CD14-positive monocyte (primary cell): ENCODE measurements around the gene CHD3. TPM values are rescaled to one million over a fixed set of nuclear protein-coding genes. Genes with fewer than 3 reads are reported as not detected.

Experiments used
- DNase-seq, 3 donors: peaks; one replicate each; pipeline ENCODE4 v3.0.0-alpha.2; 2011 to 2022
- H2AFZ ChIP-seq: 2 replicates; pipeline ENCODE4 v1.6.0; 2012; ENCODE audit warnings: mild to moderate bottlenecking, low read depth, low read length, inconsistent platforms; ENCODE audit not compliant: insufficient read depth, poor library complexity, severe bottlenecking
- H3K27ac ChIP-seq, 2 donors: 1 replicate in 1 of 2; 2 replicates in 1 of 2; pipeline ENCODE4 v1.5.1; 2012 to 2013; ENCODE audit warnings: low read length in 2 of 2, control low read depth in 1 of 2, inconsistent platforms in 1 of 2, low read depth in 1 of 2, mild to moderate bottlenecking in 1 of 2
- H3K27me3 ChIP-seq, 2 donors: one replicate each; pipeline versions ENCODE4 v1.6.0 to v1.6.1; 2011 to 2013; ENCODE audit warnings: low read length in 2 of 2; ENCODE audit not compliant: control insufficient read depth in 2 of 2, insufficient read depth in 2 of 2
- H3K36me3 ChIP-seq, 2 donors: replicated peaks in 1 of 2; 1 replicate in 1 of 2; 2 replicates in 1 of 2; pipeline versions ENCODE4 v1.5.1 to v1.6.1; 2012 to 2013; ENCODE audit warnings: low read length in 2 of 2, control low read depth in 1 of 2, inconsistent platforms in 1 of 2, mild to moderate bottlenecking in 1 of 2; ENCODE audit not compliant: insufficient read depth in 2 of 2, control insufficient read depth in 1 of 2
- H3K4me1 ChIP-seq, 2 donors: 1 replicate in 1 of 2; 2 replicates in 1 of 2; pipeline versions ENCODE4 v1.5.1 to v1.6.1; 2012 to 2013; ENCODE audit warnings: low read length in 2 of 2, control low read depth in 1 of 2, inconsistent platforms in 1 of 2, mild to moderate bottlenecking in 1 of 2, moderate library complexity in 1 of 2; ENCODE audit not compliant: insufficient read depth in 2 of 2, control insufficient read depth in 1 of 2
- H3K4me2 ChIP-seq: replicated peaks from 2 replicates; pipeline ENCODE3; 2012; ENCODE audit warnings: low read length, moderate library complexity, mild to moderate bottlenecking; ENCODE audit not compliant: poor library complexity, severe bottlenecking; ENCODE audit errors: extremely low read depth
- H3K4me3 ChIP-seq, 3 experiments: fragments of 200-600 bp in 1 of 3; sonication (generic) in 1 of 3; replicated peaks in 1 of 3; 1 replicate in 2 of 3; 2 replicates in 1 of 3; pipeline ENCODE4 v1.5.1; 2011 to 2013; ENCODE audit warnings: low read length in 3 of 3, mild to moderate bottlenecking in 3 of 3, control low read depth in 2 of 3, low read depth in 2 of 3, inconsistent platforms in 1 of 3, moderate library complexity in 1 of 3
- H3K79me2 ChIP-seq: 2 replicates; pipeline ENCODE4 v1.6.0; 2012; ENCODE audit warnings: mild to moderate bottlenecking, control low read depth, inconsistent platforms, low read length, moderate library complexity; ENCODE audit not compliant: insufficient read depth
- H3K9ac ChIP-seq: 2 replicates; pipeline ENCODE4 v1.6.0; 2017; ENCODE audit warnings: low read length, mild to moderate bottlenecking; ENCODE audit not compliant: insufficient read depth, poor library complexity, severe bottlenecking
- H3K9me3 ChIP-seq, 2 donors: replicated peaks in 1 of 2; 1 replicate in 1 of 2; 2 replicates in 1 of 2; pipeline versions ENCODE4 v1.5.1 to v1.6.1; 2012 to 2013; ENCODE audit warnings: low read length in 2 of 2, control low read depth in 1 of 2; ENCODE audit not compliant: control insufficient read depth in 1 of 2, insufficient read depth in 1 of 2
- H4K20me1 ChIP-seq: 2 replicates; pipeline ENCODE4 v1.6.0; 2012; ENCODE audit warnings: mild to moderate bottlenecking, low read length, control low read depth, moderate library complexity; ENCODE audit not compliant: insufficient read depth
- H3K27ac Mint-ChIP-seq, 7 donors: one replicate each; pipeline ENCODE4 v1.8.0; 2020; ENCODE audit warnings: mild to moderate bottlenecking in 7 of 7, mixed read lengths in 7 of 7, moderate library complexity in 6 of 7, inconsistent platforms in 2 of 7
- H3K27me3 Mint-ChIP-seq, 3 donors: one replicate each; pipeline ENCODE4 v1.8.0; 2021 to 2022; ENCODE audit warnings: low read depth in 3 of 3, mild to moderate bottlenecking in 3 of 3, mixed read lengths in 3 of 3, moderate library complexity in 3 of 3, inconsistent platforms in 1 of 3
- H3K36me3 Mint-ChIP-seq, 2 donors: one replicate each; pipeline ENCODE4 v1.8.0; 2020; ENCODE audit warnings: mixed read lengths in 2 of 2, inconsistent platforms in 1 of 2, mild to moderate bottlenecking in 1 of 2
- H3K4me1 Mint-ChIP-seq: one replicate; pipeline ENCODE4 v1.8.0; 2020; ENCODE audit warnings: mild to moderate bottlenecking, mixed read lengths
- H3K4me3 Mint-ChIP-seq, 2 donors: one replicate each; pipeline ENCODE4 v1.8.0; 2020; ENCODE audit warnings: mild to moderate bottlenecking in 2 of 2, mixed read lengths in 2 of 2, moderate library complexity in 1 of 2
- H3K9me3 Mint-ChIP-seq, 7 donors: one replicate each; pipeline ENCODE4 v1.8.0; 2020 to 2022; ENCODE audit warnings: mixed read lengths in 7 of 7, mild to moderate bottlenecking in 6 of 7, moderate library complexity in 6 of 7, inconsistent platforms in 2 of 7
- CTCF ChIP-seq: fragments of 200-600 bp; IDR thresholded peaks from one replicate; pipeline ENCODE4 v1.8.0; 2022; ENCODE audit warnings: antibody characterized with exemption, mild to moderate bottlenecking
- WGBS: methylation state at CpG from one replicate; pipeline ENCODE4 v1.1.5; 2013; ENCODE audit warnings: missing lambda C conversion rate; ENCODE audit not compliant: insufficient coverage; 5-methylcytosine and 5-hydroxymethylcytosine counted together
- intact Hi-C, 2 donors: fragments of 100-400 bp; cut with micrococcal nuclease; formaldehyde crosslinking; loops; one replicate each; pipeline versions ENCODE4 v1.15.0 to v1.15.1; 2023
- polyA plus RNA-seq, 3 donors: library from polyadenylated mRNA; depleted of rRNA in 1 of 3; unstranded in 2 of 3; stranded (reverse) in 1 of 3; fragments of 300-500 nt in 2 of 3; fragments of >200 nt in 1 of 3; fragmentation: Illumina TruSeq in 2 of 3; gene quantifications; 1 replicate in 2 of 3; 2 replicates in 1 of 3; pipeline ENCODE4 v1.2.3, GENCODE V29; 2012 to 2021

Gene CHD3
- polyA plus RNA-seq, 3 donors: 0.55 to 67.9 (median 0.91) TPM

DNA sequence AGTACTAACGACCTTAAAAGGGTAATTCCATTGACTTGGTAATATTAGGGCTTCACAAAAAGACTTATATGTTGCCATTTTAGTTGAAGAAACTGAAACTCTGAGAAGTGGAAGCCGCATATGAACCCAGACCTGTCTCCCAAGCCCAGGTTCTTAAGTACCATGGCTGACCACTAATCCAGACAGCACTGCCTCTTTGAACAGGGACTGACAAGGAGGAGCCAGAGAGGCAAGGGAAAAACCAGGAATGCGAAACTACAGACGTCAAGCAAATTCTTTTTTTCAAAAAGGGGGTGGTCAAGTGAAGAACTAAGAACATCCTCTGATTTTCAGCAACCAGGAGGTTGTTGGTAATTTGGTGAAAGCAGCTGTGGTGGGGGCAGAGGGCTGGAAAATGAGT lies 15.5 kb upstream of the CHD3 start:
- no peaks in the 10 kb centered on the region for H3K9me3 ChIP-seq
- no peak for DNase-seq
- no peak overlapping the region for H3K4me2 ChIP-seq
- H3K4me1 ChIP-seq: peaks cover 63 to 83% of the 10 kb centered on the region in 2 donors
- 96% methylated on average over 3 of the region's 4 CpGs for WGBS
- H3K4me3 ChIP-seq: no peak overlapping the region
- Mint-ChIP-seq H3K4me1 (peaks cover 72% of the 10 kb centered on the region), H3K4me3 (no peak overlapping the region), H3K9me3 (no peaks in the 10 kb centered on the region), H3K36me3 (peaks cover 5% of the 10 kb centered on the region in 2 donors), H3K27me3 (no peaks in the 10 kb centered on the region), H3K27ac (peak overlapping the region in 5 of 7 donors; percentile 9 to 62 (median 58))
- peaks cover 66% of the 10 kb centered on the region for H3K79me2 ChIP-seq
- no peaks in the 10 kb centered on the region for H4K20me1 ChIP-seq
- no peaks in the 10 kb centered on the region for H3K27me3 ChIP-seq
- intact Hi-C loops: loop anchor here in 1 of 2 donors (1.0 kb wide), 1 partner anchor 10 kb away; no protein-coding TSS in a partner anchor
- H3K36me3 ChIP-seq: no peaks in the 10 kb centered on the region
- H3K9ac ChIP-seq: no peak overlapping the region
- no peak overlapping the region for H3K27ac ChIP-seq
- no peak for TF ChIP-seq CTCF
- H2AFZ ChIP-seq: no peak overlapping the region

DNA sequence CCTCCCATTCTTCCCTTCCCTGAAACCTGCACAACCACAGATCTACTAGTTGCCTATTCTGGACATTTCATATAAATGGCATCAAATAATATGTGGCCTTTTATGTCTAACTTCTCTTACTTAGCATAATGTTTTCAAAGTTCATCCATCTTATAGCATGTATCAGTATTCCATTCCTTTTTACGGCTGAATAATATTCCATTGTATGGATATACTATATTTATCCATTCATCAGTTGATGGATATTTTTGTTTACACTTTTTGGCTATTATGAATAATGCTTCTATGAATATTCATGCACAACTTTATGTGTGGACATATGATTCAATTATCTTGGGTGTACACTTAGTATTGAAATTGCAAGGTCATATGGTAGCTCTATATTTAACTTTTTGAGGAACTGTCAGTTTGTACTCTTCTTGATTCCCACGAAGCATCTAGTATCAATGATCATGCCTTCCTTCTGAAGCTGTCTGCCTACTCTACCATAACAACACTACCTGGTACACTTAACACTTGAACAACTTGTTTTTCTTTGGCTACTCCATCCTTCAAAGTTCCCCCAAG lies 12.7 kb upstream of the CHD3 start:
- peaks cover 50% of the 10 kb centered on the region for H3K4me1 Mint-ChIP-seq
- H3K4me2 ChIP-seq: peak overlapping the region; percentile 56
- H3K36me3 ChIP-seq: no peaks in the 10 kb centered on the region
- no peaks in the 10 kb centered on the region for H3K9me3 Mint-ChIP-seq
- peaks cover 53% of the 10 kb centered on the region for H3K79me2 ChIP-seq
- no peak for TF ChIP-seq CTCF
- intact Hi-C loops: no loop called here
- no peaks in the 10 kb centered on the region for H3K27me3 Mint-ChIP-seq
- H3K4me1 ChIP-seq: peaks cover 56 to 73% of the 10 kb centered on the region in 2 donors
- peak overlapping the region in 1 of 2 donors; percentile 81 for H3K4me3 Mint-ChIP-seq
- 0% methylated on average over 1 of the region's 2 CpGs for WGBS
- no peaks in the 10 kb centered on the region for H3K9me3 ChIP-seq
- no peak for DNase-seq
- peak overlapping the region in 1 of 2 donors; percentile 39 for H3K27ac ChIP-seq
- no peaks in the 10 kb centered on the region for H3K27me3 ChIP-seq
- peak overlapping the region; percentile 32 for H2AFZ ChIP-seq
- peak overlapping the region in 1 of 3 experiments; percentile 34 for H3K4me3 ChIP-seq
- H3K27ac Mint-ChIP-seq: peak overlapping the region in 6 of 7 donors; percentile 64 to 83 (median 69)
- H3K36me3 Mint-ChIP-seq: peaks cover 5 to 8% of the 10 kb centered on the region in 2 donors
- H4K20me1 ChIP-seq: no peaks in the 10 kb centered on the region
- H3K9ac ChIP-seq: no peak overlapping the region
